DOHH2 (cell line): ENCODE measurements around the gene RASGRP4.

ENCODE experiments used
- CTCF ChIP-seq: fragments of 200-600 bp; sonication (generic); IDR thresholded peaks from one replicate; pipeline ENCODE4 v1.5.1; 2014; ENCODE audit warnings: antibody characterized with exemption, mild to moderate bottlenecking, low read depth, low read length; ENCODE audit not compliant: poor library complexity, severe bottlenecking
- EZH2phosphoT487 ChIP-seq: fragments of 200-600 bp; sonication (generic); IDR thresholded peaks from 2 replicates; pipeline ENCODE4 v1.6.1; 2017; ENCODE audit warnings: borderline replicate concordance, mild to moderate bottlenecking, antibody characterized with exemption, low read length, moderate library complexity, mixed read lengths

DNA sequence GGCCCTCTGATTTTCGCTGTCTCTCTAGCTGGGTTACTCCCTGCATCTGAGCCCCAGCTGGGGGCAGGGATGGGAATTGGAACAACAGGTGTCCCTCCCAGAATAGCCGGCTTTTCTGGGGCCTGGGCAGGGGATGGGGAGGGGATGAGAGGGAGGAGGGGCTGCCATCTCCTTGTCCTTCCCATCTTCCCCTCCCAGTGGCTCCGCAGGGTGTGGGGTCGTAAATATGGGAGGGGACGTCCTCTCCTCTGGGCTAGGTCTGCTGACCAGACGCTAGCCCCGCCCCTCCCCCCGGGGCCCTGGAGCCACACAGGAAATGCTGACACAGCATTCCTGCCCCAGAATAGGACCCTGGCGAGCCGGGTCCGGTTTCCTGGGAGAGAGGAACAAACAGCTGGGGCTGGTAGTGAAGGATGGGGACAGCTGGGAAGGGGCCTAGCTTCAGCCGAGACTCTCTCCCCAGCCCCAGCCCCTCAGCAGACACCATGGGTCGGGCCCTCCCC lies 8.6 kb upstream of the RASGRP4 start:
- TF ChIP-seq CTCF (no peak), EZH2phosphoT487 (no peak)
